WTC11 (cell line): Measurements from ENCODE around the gene UNC79. TPM values are rescaled to one million over a fixed set of nuclear protein-coding genes. Genes with fewer than 3 reads are reported as not detected.

Experiments used
- ATAC-seq: fragments of 200-7000 bp; cut with Tn5 transposase; 2 replicates; pipeline ENCODE4 v1.10.0; 2021; ENCODE audit warnings: mild to moderate bottlenecking, moderate library complexity
- CTCF ChIA-PET: fragments of 300-600 bp; sonication (Branson Sonifier 250); formaldehyde crosslinking; loops from one replicate; lab custom pipeline; 2021; ENCODE audit warnings: antibody characterized with exemption; lab: Charles Lee
- POLR2A ChIA-PET: fragments of 350-600 bp; sonication (Branson Sonifier 250); formaldehyde crosslinking; loops from one replicate; lab custom pipeline; 2021; ENCODE audit warnings: antibody characterized with exemption; lab: Charles Lee
- DNase-seq: peaks from one replicate; pipeline ENCODE4 v3.0.0; 2021; ENCODE audit warnings: low spot score
- H3K27ac Mint-ChIP-seq: 2 replicates; pipeline ENCODE4 v1.8.0; 2021; ENCODE audit warnings: mixed read lengths
- H3K27me3 Mint-ChIP-seq: 2 replicates; pipeline ENCODE4 v1.8.0; 2021; ENCODE audit warnings: low read depth, mild to moderate bottlenecking, moderate library complexity, mixed read lengths
- H3K36me3 Mint-ChIP-seq: 2 replicates; pipeline ENCODE4 v1.8.0; 2021; ENCODE audit warnings: mixed read lengths
- H3K4me1 Mint-ChIP-seq: 2 replicates; pipeline ENCODE4 v1.8.0; 2022; ENCODE audit warnings: mixed read lengths
- H3K4me3 Mint-ChIP-seq: 2 replicates; pipeline ENCODE4 v1.8.0; 2021; ENCODE audit warnings: mild to moderate bottlenecking, moderate library complexity, mixed read lengths
- H3K9me3 Mint-ChIP-seq: 2 replicates; pipeline ENCODE4 v1.8.0; 2021; ENCODE audit warnings: mixed read lengths
- ATF1 ChIP-seq: sonication (generic); formaldehyde crosslinking; IDR thresholded peaks from 2 replicates; pipeline ENCODE4 v1.8.1; 2023; ENCODE audit warnings: mild to moderate bottlenecking, moderate library complexity, missing genetic modification reagents
- CBFB ChIP-seq: sonication (generic); formaldehyde crosslinking; IDR thresholded peaks from 2 replicates; pipeline ENCODE4 v1.8.1; 2022; ENCODE audit warnings: mild to moderate bottlenecking, low read depth, missing genetic modification reagents
- ELF4 ChIP-seq: sonication (generic); formaldehyde crosslinking; IDR thresholded peaks from 2 replicates; pipeline ENCODE4 v1.8.1; 2022; ENCODE audit warnings: low read depth, mild to moderate bottlenecking, moderate library complexity, missing genetic modification reagents
- EMX1 ChIP-seq: fragments of 250-450 bp; sonication (Bioruptor Pico); IDR thresholded peaks from 2 replicates; pipeline ENCODE4 v1.8.0; 2021; ENCODE audit warnings: mild to moderate bottlenecking
- HMGA2 ChIP-seq: fragments of 250-450 bp; sonication (Bioruptor Pico); IDR thresholded peaks from 2 replicates; pipeline ENCODE4 v1.4.0; 2021; ENCODE audit warnings: mild to moderate bottlenecking, moderate library complexity
- KAT7 ChIP-seq: sonication (generic); formaldehyde crosslinking; IDR thresholded peaks from 2 replicates; pipeline ENCODE4 v1.8.1; 2023; ENCODE audit warnings: missing genetic modification reagents, mild to moderate bottlenecking, borderline replicate concordance
- NR3C1 ChIP-seq: sonication (generic); formaldehyde crosslinking; conservative IDR thresholded peaks from 2 replicates; pipeline ENCODE4 v1.8.1; 2023; ENCODE audit warnings: low read depth, mild to moderate bottlenecking, missing genetic modification reagents
- RORB ChIP-seq: fragments of 250-450 bp; sonication (Bioruptor Pico); IDR thresholded peaks from 2 replicates; pipeline ENCODE4 v1.9.0; 2021; ENCODE audit warnings: mild to moderate bottlenecking
- SMAD3 ChIP-seq: sonication (generic); formaldehyde crosslinking; IDR thresholded peaks from 2 replicates; pipeline ENCODE4 v1.8.0; 2022; ENCODE audit warnings: missing genetic modification reagents, mild to moderate bottlenecking, borderline replicate concordance
- SOX15 ChIP-seq: fragments of 250-450 bp; sonication (Bioruptor Pico); IDR thresholded peaks from 2 replicates; pipeline ENCODE4 v1.9.0; 2021; ENCODE audit warnings: mild to moderate bottlenecking
- TEAD1 ChIP-seq: sonication (generic); formaldehyde crosslinking; IDR thresholded peaks from 2 replicates; pipeline ENCODE4 v1.8.0; 2022; ENCODE audit warnings: mild to moderate bottlenecking, missing genetic modification reagents
- ZNF121 ChIP-seq: sonication (generic); formaldehyde crosslinking; IDR thresholded peaks from 2 replicates; pipeline ENCODE4 v1.8.0; 2023; ENCODE audit warnings: missing genetic modification reagents
- ZNF232 ChIP-seq: sonication (generic); formaldehyde crosslinking; IDR thresholded peaks from 2 replicates; pipeline ENCODE4 v1.8.0; 2022; ENCODE audit warnings: mild to moderate bottlenecking, missing genetic modification reagents
- total RNA-seq: library from RNA; stranded (reverse); gene quantifications from 3 replicates; pipeline ENCODE4 v1.2.3, GENCODE V29; 2021
- TF ChIP-seq, protein P1 (sequence below): sonication (generic); formaldehyde crosslinking; IDR thresholded peaks from 2 replicates; pipeline ENCODE4 v1.8.1; 2023; ENCODE audit warnings: mild to moderate bottlenecking, missing genetic modification reagents
- TF ChIP-seq, protein P2 (sequence below): sonication (generic); formaldehyde crosslinking; IDR thresholded peaks from 2 replicates; pipeline ENCODE4 v1.8.1; 2022; ENCODE audit warnings: low read depth, mild to moderate bottlenecking, moderate library complexity, missing genetic modification reagents, borderline replicate concordance
- TF ChIP-seq, protein P3 (sequence below): sonication (generic); formaldehyde crosslinking; IDR thresholded peaks from 2 replicates; pipeline ENCODE4 v1.8.1; 2023; ENCODE audit warnings: mild to moderate bottlenecking, missing genetic modification reagents, borderline replicate concordance
- TF ChIP-seq, protein P4 (sequence below): sonication (generic); formaldehyde crosslinking; IDR thresholded peaks from 2 replicates; pipeline ENCODE4 v1.8.0; 2023; ENCODE audit warnings: mild to moderate bottlenecking, missing genetic modification reagents
- TF ChIP-seq, protein P5 (sequence below): fragments of 250-450 bp; sonication (Bioruptor Pico); IDR thresholded peaks from 2 replicates; pipeline ENCODE4 v1.9.0; 2021; ENCODE audit warnings: mild to moderate bottlenecking
- TF ChIP-seq, protein P6 (sequence below): sonication (generic); formaldehyde crosslinking; IDR thresholded peaks from 2 replicates; pipeline ENCODE4 v1.8.0; 2022; ENCODE audit warnings: mild to moderate bottlenecking, missing genetic modification reagents

The UNC79 gene
- total RNA-seq, 1 experiment from 2014 or later = 2.1 TPM

DNA sequence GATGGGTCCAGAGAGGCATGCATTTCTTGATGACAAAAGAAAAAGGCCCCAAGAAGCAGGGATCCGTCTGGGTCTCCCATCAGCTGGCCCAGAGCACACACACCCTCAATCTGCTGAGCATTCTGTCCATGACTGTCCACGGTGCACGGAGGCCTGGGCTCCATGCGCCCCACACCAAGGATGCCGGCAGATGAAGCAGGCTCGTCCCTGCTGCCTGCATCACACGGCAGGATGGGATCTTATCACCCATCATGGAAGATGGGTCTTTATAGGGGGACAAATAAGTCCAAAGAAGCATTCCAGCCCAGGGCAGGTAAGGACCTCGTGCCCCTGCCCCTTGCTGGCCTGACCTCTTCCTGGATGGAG lies 297.9 kb downstream of the UNC79 start:
- Mint-ChIP-seq H3K36me3 (no peaks in the 10 kb centered on the region), H3K4me1 (peaks cover 4% of the 10 kb centered on the region; the same call in 1 of the 2 replicates), H3K27me3 (no peaks in the 10 kb centered on the region), H3K9me3 (peaks cover 5% of the 10 kb centered on the region; the same call in 1 of the 2 replicates), H3K4me3 (no peak overlapping the region), H3K27ac (no peak overlapping the region)
- POLR2A ChIA-PET = no interaction called here
- ATAC-seq (no peak), DNase-seq (no peak)
- TF ChIP-seq, protein P1, sequence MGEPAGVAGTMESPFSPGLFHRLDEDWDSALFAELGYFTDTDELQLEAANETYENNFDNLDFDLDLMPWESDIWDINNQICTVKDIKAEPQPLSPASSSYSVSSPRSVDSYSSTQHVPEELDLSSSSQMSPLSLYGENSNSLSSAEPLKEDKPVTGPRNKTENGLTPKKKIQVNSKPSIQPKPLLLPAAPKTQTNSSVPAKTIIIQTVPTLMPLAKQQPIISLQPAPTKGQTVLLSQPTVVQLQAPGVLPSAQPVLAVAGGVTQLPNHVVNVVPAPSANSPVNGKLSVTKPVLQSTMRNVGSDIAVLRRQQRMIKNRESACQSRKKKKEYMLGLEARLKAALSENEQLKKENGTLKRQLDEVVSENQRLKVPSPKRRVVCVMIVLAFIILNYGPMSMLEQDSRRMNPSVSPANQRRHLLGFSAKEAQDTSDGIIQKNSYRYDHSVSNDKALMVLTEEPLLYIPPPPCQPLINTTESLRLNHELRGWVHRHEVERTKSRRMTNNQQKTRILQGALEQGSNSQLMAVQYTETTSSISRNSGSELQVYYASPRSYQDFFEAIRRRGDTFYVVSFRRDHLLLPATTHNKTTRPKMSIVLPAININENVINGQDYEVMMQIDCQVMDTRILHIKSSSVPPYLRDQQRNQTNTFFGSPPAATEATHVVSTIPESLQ = no peak
- no peak for TF ChIP-seq HMGA2
- CTCF ChIA-PET = no interaction called here

DNA sequence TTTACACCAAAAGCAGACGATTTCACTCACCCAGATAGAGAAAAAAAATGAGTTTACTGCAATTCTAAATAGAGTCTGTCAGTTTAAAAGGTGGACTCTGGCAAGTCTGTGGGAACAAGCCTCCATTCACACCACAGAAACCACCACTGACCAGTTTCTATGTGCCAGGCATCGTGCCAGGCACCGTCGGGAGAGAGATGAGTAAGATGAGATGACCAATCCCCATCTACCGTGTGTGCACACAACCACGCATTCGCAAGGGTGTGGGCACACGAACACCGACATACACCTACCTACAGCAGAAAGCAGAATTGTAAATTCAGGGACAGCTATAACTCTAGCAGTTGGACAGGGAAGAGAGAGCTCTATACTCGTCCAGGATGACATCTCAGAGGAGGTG lies 299.3 kb downstream of the UNC79 start:
- ChIA-PET POLR2A (no interaction called here), CTCF (no interaction called here)
- H3K27ac Mint-ChIP-seq = no peak overlapping the region

More for the DNA sequence above, 299.3 kb downstream of the UNC79 start:
- TF ChIP-seq, protein P2, sequence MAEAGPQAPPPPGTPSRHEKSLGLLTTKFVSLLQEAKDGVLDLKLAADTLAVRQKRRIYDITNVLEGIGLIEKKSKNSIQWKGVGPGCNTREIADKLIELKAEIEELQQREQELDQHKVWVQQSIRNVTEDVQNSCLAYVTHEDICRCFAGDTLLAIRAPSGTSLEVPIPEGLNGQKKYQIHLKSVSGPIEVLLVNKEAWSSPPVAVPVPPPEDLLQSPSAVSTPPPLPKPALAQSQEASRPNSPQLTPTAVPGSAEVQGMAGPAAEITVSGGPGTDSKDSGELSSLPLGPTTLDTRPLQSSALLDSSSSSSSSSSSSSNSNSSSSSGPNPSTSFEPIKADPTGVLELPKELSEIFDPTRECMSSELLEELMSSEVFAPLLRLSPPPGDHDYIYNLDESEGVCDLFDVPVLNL (CRISPR knock-in tag) = no peak
- TF ChIP-seq TEAD1 (CRISPR knock-in tag) = no peak
- TF ChIP-seq, protein P3, sequence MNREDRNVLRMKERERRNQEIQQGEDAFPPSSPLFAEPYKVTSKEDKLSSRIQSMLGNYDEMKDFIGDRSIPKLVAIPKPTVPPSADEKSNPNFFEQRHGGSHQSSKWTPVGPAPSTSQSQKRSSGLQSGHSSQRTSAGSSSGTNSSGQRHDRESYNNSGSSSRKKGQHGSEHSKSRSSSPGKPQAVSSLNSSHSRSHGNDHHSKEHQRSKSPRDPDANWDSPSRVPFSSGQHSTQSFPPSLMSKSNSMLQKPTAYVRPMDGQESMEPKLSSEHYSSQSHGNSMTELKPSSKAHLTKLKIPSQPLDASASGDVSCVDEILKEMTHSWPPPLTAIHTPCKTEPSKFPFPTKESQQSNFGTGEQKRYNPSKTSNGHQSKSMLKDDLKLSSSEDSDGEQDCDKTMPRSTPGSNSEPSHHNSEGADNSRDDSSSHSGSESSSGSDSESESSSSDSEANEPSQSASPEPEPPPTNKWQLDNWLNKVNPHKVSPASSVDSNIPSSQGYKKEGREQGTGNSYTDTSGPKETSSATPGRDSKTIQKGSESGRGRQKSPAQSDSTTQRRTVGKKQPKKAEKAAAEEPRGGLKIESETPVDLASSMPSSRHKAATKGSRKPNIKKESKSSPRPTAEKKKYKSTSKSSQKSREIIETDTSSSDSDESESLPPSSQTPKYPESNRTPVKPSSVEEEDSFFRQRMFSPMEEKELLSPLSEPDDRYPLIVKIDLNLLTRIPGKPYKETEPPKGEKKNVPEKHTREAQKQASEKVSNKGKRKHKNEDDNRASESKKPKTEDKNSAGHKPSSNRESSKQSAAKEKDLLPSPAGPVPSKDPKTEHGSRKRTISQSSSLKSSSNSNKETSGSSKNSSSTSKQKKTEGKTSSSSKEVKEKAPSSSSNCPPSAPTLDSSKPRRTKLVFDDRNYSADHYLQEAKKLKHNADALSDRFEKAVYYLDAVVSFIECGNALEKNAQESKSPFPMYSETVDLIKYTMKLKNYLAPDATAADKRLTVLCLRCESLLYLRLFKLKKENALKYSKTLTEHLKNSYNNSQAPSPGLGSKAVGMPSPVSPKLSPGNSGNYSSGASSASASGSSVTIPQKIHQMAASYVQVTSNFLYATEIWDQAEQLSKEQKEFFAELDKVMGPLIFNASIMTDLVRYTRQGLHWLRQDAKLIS = no peak
- TF ChIP-seq ELF4 (CRISPR knock-in tag) = no peak
- no peak for TF ChIP-seq SOX15 (CRISPR knock-in tag)
- TF ChIP-seq ATF1 (CRISPR knock-in tag) = no peak
- no peak for TF ChIP-seq ZNF232
- TF ChIP-seq, protein P4, sequence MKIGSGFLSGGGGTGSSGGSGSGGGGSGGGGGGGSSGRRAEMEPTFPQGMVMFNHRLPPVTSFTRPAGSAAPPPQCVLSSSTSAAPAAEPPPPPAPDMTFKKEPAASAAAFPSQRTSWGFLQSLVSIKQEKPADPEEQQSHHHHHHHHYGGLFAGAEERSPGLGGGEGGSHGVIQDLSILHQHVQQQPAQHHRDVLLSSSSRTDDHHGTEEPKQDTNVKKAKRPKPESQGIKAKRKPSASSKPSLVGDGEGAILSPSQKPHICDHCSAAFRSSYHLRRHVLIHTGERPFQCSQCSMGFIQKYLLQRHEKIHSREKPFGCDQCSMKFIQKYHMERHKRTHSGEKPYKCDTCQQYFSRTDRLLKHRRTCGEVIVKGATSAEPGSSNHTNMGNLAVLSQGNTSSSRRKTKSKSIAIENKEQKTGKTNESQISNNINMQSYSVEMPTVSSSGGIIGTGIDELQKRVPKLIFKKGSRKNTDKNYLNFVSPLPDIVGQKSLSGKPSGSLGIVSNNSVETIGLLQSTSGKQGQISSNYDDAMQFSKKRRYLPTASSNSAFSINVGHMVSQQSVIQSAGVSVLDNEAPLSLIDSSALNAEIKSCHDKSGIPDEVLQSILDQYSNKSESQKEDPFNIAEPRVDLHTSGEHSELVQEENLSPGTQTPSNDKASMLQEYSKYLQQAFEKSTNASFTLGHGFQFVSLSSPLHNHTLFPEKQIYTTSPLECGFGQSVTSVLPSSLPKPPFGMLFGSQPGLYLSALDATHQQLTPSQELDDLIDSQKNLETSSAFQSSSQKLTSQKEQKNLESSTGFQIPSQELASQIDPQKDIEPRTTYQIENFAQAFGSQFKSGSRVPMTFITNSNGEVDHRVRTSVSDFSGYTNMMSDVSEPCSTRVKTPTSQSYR (CRISPR knock-in tag) = no peak
- TF ChIP-seq RORB (CRISPR knock-in tag) = no peak
- no peak for TF ChIP-seq KAT7 (CRISPR knock-in tag)
- no peak for TF ChIP-seq EMX1 (CRISPR knock-in tag)
- TF ChIP-seq ZNF121 (CRISPR knock-in tag) = no peak
- no peak for TF ChIP-seq NR3C1 (CRISPR knock-in tag)
- TF ChIP-seq, protein P1 = no peak
- TF ChIP-seq, protein P5, sequence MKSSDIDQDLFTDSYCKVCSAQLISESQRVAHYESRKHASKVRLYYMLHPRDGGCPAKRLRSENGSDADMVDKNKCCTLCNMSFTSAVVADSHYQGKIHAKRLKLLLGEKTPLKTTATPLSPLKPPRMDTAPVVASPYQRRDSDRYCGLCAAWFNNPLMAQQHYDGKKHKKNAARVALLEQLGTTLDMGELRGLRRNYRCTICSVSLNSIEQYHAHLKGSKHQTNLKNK = no peak
- TF ChIP-seq CBFB (CRISPR knock-in tag) = no peak
- no peak for TF ChIP-seq SMAD3 (CRISPR knock-in tag)
- TF ChIP-seq, protein P6, sequence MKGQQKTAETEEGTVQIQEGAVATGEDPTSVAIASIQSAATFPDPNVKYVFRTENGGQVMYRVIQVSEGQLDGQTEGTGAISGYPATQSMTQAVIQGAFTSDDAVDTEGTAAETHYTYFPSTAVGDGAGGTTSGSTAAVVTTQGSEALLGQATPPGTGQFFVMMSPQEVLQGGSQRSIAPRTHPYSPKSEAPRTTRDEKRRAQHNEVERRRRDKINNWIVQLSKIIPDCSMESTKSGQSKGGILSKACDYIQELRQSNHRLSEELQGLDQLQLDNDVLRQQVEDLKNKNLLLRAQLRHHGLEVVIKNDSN (CRISPR knock-in tag) = no peak
- TF ChIP-seq, all 79 proteins: peak for 0
- Mint-ChIP-seq H3K4me1 (peaks cover 3% of the 10 kb centered on the region), H3K9me3 (peaks cover 5% of the 10 kb centered on the region; the same call in 1 of the 2 replicates), H3K27me3 (no peaks in the 10 kb centered on the region), H3K4me3 (no peak overlapping the region), H3K36me3 (no peaks in the 10 kb centered on the region)
- DNase-seq = no peak
- no peak for ATAC-seq
